NB4 (cell line): ENCODE data around the gene AADAC.
A peak's percentile ranks its signal among the peaks of the same experiment; 100 is the strongest.
"Not testable (repeated sequence)": the region's sequence is repeated elsewhere in the genome, so short reads cannot be mapped to it uniquely, and the experiment has no call there.

Experiments
- DNase-seq: peaks from one replicate; pipeline ENCODE4 v3.0.0; 2010; ENCODE audit warnings: low read depth
- H3K4me3 ChIP-seq: one replicate; pipeline ENCODE4 v1.5.1; 2011; ENCODE audit warnings: mild to moderate bottlenecking, low read depth, low read length, moderate library complexity
- CTCF ChIP-seq: IDR thresholded peaks from one replicate; pipeline ENCODE4 v1.5.1; 2012; ENCODE audit warnings: low read depth, low read length
- MAX ChIP-seq: IDR thresholded peaks from 2 replicates; pipeline ENCODE4 v1.6.1; 2011; ENCODE audit warnings: low read depth, low read length
- MYC ChIP-seq: IDR thresholded peaks from 2 replicates; pipeline ENCODE4 v1.6.1; 2011; ENCODE audit warnings: low read depth, low read length
- POLR2A ChIP-seq: IDR thresholded peaks from 2 replicates; pipeline ENCODE4 v1.6.1; 2011; ENCODE audit warnings: mild to moderate bottlenecking; ENCODE audit not compliant: insufficient read length; ENCODE audit errors: extremely low read depth

Gene AADAC

GRCh38 chr3:151806838-151807237, 7.1 kb upstream of the AADAC start:
- H3K4me3 ChIP-seq, result no peak overlapping the region
- no peak for TF ChIP-seq MYC
- TF ChIP-seq MAX, result no peak
- no peak for DNase-seq

GRCh38 chr3:151808926-151809325, 5.0 kb upstream of the AADAC start:
- H3K4me3 ChIP-seq, DNase-seq: not testable (repeated sequence)

- TF ChIP-seq CTCF (no peak), MYC (no peak), POLR2A (no peak), MAX (no peak)
- peak; percentile 59 for DNase-seq
Measured at GRCh38 chr3:151811474-151811873, 2.4 kb upstream of the AADAC start.

GRCh38 chr3:151814588-151814987, 672 bp downstream of the AADAC start:
- TF ChIP-seq POLR2A (no peak), MAX (no peak), CTCF (no peak), MYC (no peak)
- DNase-seq, result no peak

More at GRCh38 chr3:151811474-151811873, 2.4 kb upstream of the AADAC start:
- H3K4me3 ChIP-seq, result no peak overlapping the region

GRCh38 chr3:151816091-151816604, 2.2 kb downstream of the AADAC start:
- H3K4me3 ChIP-seq, result no peak overlapping the region
- TF ChIP-seq CTCF, result no peak
- TF ChIP-seq POLR2A, result no peak
- no peak for TF ChIP-seq MAX
- no peak for TF ChIP-seq MYC
- DNase-seq, result no peak

More at GRCh38 chr3:151814588-151814987, 672 bp downstream of the AADAC start:
- H3K4me3 ChIP-seq, result no peak overlapping the region

GRCh38 chr3:151817473-151817872, 3.6 kb downstream of the AADAC start:
- no peak for TF ChIP-seq CTCF
- no peak for TF ChIP-seq MYC
- TF ChIP-seq POLR2A, result no peak
- no peak for TF ChIP-seq MAX
- no peak overlapping the region for H3K4me3 ChIP-seq
- DNase-seq, result no peak

GRCh38 chr3:151818361-151818760, 4.4 kb downstream of the AADAC start:
- no peak overlapping the region for H3K4me3 ChIP-seq
- TF ChIP-seq CTCF (no peak), MAX (no peak), POLR2A (no peak), MYC (no peak)
- no peak for DNase-seq
